GM21447 (cell line): Measurements from ENCODE around the gene ELL2.
"Not testable (repeated sequence)": the region's sequence is repeated elsewhere in the genome, so short reads cannot be mapped to it uniquely, and the experiment has no call there.

Experiments
- ATAC-seq: cut with Tn5 transposase; IDR thresholded peaks from one replicate; pipeline ENCODE4 v1.9.1; 2021; ENCODE audit not compliant: unreplicated experiment

ELL2 gene

DNA sequence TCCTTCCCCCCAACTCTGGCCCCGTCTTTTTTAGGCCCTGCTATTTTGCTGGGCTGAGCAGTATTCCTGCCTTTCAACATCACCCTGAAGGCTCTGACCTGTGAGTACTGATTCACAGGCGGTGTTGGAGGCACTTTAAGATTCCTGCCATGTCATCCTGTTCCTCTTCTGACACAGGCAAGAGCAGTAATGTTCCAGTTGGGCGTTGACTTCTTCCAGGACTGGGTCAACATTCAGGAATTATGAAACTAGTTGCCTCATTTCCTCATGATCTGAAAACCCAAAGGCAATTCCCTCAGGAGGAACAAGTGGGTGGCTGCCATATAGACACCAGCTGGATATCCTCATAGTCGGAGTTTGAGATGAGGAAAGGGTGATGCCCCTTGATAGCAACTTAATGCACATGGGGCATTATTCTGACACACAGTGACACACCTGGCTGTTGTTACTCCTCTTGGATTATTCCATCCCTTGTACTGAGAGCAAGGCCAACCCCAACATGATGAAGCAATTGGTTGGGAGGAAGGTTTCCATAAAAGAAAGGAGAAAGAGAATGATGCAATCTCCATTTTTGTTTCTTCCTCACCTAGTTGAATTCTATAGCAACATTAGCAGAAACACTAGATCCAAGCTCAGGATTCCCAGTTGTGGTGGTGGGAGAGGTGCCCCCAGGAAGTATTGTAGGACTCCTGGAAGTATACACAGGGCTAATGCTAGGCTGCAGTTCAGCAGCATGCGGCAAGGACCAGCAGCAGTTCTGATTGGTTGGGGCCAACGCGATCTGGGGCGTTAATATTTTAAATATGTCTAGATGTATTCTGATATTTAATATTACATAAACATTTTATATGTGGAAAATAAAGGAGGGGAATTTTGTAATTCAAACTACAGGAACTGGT lies 119.5 kb downstream of the ELL2 start:
- ATAC-seq: no peak

GRCh38 chr5:95840956-95841705 lies 120.5 kb downstream of the ELL2 start:
- no peak for ATAC-seq

DNA sequence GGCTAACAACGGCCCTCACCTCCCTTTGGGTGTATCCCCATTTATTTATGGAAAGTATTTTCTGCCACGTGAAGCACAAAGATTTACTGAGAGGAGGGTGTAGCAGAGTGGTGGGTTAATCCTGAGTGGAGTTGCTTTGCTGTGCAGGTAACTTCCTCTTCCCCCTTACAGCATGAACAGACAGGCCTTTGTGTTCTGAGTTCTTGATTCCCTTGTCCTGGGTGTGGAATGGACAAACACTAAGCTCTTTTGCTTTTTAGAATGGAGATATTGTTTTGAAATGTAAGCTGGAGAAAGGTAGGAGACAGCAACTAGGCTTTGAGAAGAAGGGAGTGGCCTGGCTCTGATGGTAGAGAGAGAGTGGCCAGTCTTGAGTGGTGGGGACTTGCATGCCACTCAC lies 122.0 kb downstream of the ELL2 start:
- ATAC-seq: no peak

GRCh38 chr5:95838556-95838955 lies 123.1 kb downstream of the ELL2 start:
- ATAC-seq: no peak

DNA sequence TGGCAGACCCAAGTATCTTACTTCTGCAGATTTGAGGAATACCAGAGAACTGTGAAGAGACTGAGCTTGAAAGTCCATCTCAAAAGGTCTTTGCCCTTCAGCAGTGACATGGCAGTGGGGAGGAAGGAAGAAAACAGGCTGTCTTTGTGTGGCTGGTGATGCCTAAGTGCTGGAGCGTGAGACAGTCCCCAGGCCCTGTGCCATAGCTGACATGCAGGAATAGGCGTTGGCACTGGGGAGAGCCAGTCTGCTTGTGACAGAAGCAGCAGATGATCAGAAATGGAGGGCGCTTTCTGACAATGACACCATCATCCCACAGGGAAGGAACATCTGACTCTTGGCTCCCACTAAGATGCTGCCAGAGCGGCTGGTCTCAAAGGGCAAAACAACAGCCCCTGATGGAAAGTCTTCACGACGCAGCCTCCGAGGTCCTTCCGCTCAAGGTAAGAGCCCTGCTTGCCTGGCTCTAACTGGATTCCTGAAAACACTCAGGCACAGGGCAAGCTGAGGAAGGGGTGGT lies 123.6 kb downstream of the ELL2 start:
- no peak for ATAC-seq

DNA sequence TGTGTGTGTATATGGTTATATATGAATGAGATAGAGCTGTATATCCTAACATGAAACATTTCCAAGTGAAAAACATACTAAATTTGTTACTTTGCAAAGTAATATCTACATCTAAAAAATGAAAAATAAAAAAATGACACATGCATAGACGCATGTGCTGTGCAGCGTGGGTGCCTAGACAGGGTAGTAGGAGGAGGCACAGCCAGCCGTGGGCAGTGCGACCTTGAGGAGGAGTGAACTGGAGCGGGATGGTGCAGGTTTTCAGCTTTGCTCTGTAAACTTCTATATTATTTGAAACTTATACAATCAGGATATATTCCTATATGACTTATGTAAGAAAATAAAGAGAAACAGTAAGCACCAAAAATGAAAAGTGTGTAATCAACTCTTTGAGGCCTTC lies 124.2 kb downstream of the ELL2 start:
- ATAC-seq: no peak

GRCh38 chr5:95836971-95837370 lies 124.7 kb downstream of the ELL2 start:
- not testable (repeated sequence) for ATAC-seq

- ATAC-seq: peak; percentile 24
Observed at GRCh38 chr5:95836544-95836943, 125.1 kb downstream of the ELL2 start.

- no peak for ATAC-seq
Observed at GRCh38 chr5:95835682-95836385, 125.8 kb downstream of the ELL2 start.
